CD4-positive, CD25-positive, alpha-beta regulatory T cell (primary cell): ENCODE results near the gene NPBWR2. TPM values are rescaled to one million over a fixed set of nuclear protein-coding genes. Genes with fewer than 3 reads are reported as not detected.

Source experiments
- ATAC-seq, 2 donors: fragments of 150-1000 bp; cut with Tn5 transposase; one replicate each; pipeline ENCODE4 v1.10.0; 2021; ENCODE audit warnings: low read depth in 2 of 2, moderate number of reproducible peaks in 2 of 2, moderate library complexity in 1 of 2
- DNase-seq, 3 donors: peaks; one replicate each; pipeline versions ENCODE4 v3.0.0 to v3.0.0-alpha.2; 2012 to 2022; ENCODE audit warnings: mixed read lengths in 1 of 3
- H3K27ac ChIP-seq: one replicate; pipeline ENCODE4 v1.7.0; 2013; ENCODE audit warnings: mild to moderate bottlenecking, low read length; ENCODE audit not compliant: insufficient read depth, poor library complexity, severe bottlenecking
- H3K27me3 ChIP-seq: one replicate; pipeline ENCODE4 v1.7.0; 2013; ENCODE audit warnings: low read length; ENCODE audit not compliant: control insufficient read depth, insufficient read depth
- H3K36me3 ChIP-seq: one replicate; pipeline ENCODE4 v1.7.0; 2013; ENCODE audit warnings: mild to moderate bottlenecking, low read length, moderate library complexity; ENCODE audit not compliant: control insufficient read depth, insufficient read depth
- H3K4me1 ChIP-seq: 2 replicates; pipeline ENCODE4 v1.7.0; 2013; ENCODE audit warnings: mild to moderate bottlenecking, low read length; ENCODE audit not compliant: insufficient read depth, control insufficient read depth, poor library complexity, severe bottlenecking
- H3K4me3 ChIP-seq: one replicate; pipeline ENCODE4 v1.7.0; 2013; ENCODE audit warnings: low read depth, mild to moderate bottlenecking, low read length, moderate library complexity
- H3K9me3 ChIP-seq, 2 experiments: 1 replicate in 1 of 2; 2 replicates in 1 of 2; pipeline ENCODE4 v1.7.0; 2013; ENCODE audit warnings: low read length in 2 of 2, mild to moderate bottlenecking in 1 of 2, moderate library complexity in 1 of 2; ENCODE audit not compliant: control insufficient read depth in 2 of 2
- H3K27ac Mint-ChIP-seq, 3 donors: one replicate each; pipeline ENCODE4 v1.8.0; 2020 to 2022; ENCODE audit warnings: mild to moderate bottlenecking in 3 of 3, mixed read lengths in 3 of 3, moderate library complexity in 2 of 3
- H3K27me3 Mint-ChIP-seq: one replicate; pipeline ENCODE4 v1.8.0; 2022; ENCODE audit warnings: mild to moderate bottlenecking, mixed read lengths
- H3K36me3 Mint-ChIP-seq: one replicate; pipeline ENCODE4 v1.8.0; 2020; ENCODE audit warnings: mixed read lengths
- H3K4me1 Mint-ChIP-seq, 4 donors: one replicate each; pipeline ENCODE4 v1.8.0; 2020 to 2022; ENCODE audit warnings: mixed read lengths in 4 of 4, mild to moderate bottlenecking in 1 of 4
- H3K4me3 Mint-ChIP-seq, 4 donors: one replicate each; pipeline ENCODE4 v1.8.0; 2020 to 2022; ENCODE audit warnings: mild to moderate bottlenecking in 4 of 4, mixed read lengths in 4 of 4, moderate library complexity in 3 of 4
- H3K9me3 Mint-ChIP-seq, 7 donors: one replicate each; pipeline ENCODE4 v1.8.0; 2020 to 2022; ENCODE audit warnings: mixed read lengths in 7 of 7, mild to moderate bottlenecking in 3 of 7, moderate library complexity in 2 of 7
- polyA plus RNA-seq, 4 donors: library from polyadenylated mRNA; unstranded; fragments of 300-500 nt; fragmentation: Illumina TruSeq; gene quantifications; one replicate each; pipeline ENCODE4 v1.2.3, GENCODE V29; 2021
- total RNA-seq: library from RNA; stranded (reverse); gene quantifications from one replicate; pipeline ENCODE4 v1.2.3, GENCODE V29; 2022

The NPBWR2 gene, protein sequence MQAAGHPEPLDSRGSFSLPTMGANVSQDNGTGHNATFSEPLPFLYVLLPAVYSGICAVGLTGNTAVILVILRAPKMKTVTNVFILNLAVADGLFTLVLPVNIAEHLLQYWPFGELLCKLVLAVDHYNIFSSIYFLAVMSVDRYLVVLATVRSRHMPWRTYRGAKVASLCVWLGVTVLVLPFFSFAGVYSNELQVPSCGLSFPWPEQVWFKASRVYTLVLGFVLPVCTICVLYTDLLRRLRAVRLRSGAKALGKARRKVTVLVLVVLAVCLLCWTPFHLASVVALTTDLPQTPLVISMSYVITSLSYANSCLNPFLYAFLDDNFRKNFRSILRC
- not detected for total RNA-seq
- polyA plus RNA-seq, result not detected

DNA sequence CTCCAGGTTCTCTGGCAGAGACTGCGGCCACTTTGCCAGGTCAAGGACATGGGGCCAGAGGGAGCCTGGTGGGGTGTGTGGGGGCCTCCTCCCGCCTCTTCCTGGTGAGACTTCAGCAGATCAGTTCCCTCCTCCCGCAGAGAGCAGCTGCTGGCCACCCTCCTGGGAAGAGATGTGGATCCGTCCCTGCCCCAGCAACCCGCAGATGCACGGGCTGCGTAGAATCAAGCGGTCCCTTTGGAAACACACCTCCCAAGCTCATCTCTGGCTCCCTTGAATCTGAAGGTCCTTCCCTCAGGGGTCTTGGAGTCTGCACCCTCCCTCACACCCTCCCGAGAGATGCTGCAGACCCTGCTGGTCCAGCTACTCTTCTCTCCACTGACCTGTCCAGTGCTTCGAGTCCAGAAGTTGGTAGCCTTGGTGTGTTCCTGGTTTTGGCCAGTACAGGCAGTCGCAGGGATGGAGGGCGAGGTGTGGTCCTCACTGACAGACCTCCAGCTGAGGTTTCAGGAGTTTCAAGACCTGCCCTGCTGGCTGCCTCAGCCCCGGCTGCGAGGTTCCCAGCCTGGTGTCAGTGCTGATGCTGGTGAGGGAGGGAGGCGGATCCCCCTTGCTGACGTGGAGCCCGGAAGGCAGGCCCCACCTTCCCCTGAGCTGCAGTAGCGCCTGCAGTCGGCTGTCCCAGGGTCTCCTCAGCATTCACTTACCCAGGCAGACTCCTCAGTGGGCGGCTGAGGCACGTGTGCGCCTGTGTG, at the start of gene NPBWR2:
TSS of gene NPBWR2 (minus strand) at position 585 of the 755 bp plus-strand sequence. CDS start 734 bp downstream, outside the sequence.
- DNase-seq, result peak in 1 of 3 donors; percentile 35
- H3K4me3 ChIP-seq, result no peak within 1 kb of the TSS
- peaks cover 4% of the 10 kb centered on the region for H3K4me1 ChIP-seq
- ATAC-seq, result peak in 1 of 2 donors; percentile 58
- Mint-ChIP-seq H3K4me3 (peak within 1 kb of the TSS in 2 of 4 donors; percentile 47 to 56), H3K9me3 (no peaks in the 10 kb centered on the region), H3K36me3 (no peaks in the 10 kb centered on the region), H3K27ac (peak within 1 kb of the TSS in 1 of 3 donors; percentile 38), H3K4me1 (peaks cover 0 to 14% (median 0%) of the 10 kb centered on the region in 4 donors), H3K27me3 (peaks cover 18% of the 10 kb centered on the region)
- no peaks in the 10 kb centered on the region for H3K9me3 ChIP-seq
- H3K27me3 ChIP-seq, result no peaks in the 10 kb centered on the region
- H3K27ac ChIP-seq, result no peak within 1 kb of the TSS
- H3K36me3 ChIP-seq, result no peaks in the 10 kb centered on the region

DNA sequence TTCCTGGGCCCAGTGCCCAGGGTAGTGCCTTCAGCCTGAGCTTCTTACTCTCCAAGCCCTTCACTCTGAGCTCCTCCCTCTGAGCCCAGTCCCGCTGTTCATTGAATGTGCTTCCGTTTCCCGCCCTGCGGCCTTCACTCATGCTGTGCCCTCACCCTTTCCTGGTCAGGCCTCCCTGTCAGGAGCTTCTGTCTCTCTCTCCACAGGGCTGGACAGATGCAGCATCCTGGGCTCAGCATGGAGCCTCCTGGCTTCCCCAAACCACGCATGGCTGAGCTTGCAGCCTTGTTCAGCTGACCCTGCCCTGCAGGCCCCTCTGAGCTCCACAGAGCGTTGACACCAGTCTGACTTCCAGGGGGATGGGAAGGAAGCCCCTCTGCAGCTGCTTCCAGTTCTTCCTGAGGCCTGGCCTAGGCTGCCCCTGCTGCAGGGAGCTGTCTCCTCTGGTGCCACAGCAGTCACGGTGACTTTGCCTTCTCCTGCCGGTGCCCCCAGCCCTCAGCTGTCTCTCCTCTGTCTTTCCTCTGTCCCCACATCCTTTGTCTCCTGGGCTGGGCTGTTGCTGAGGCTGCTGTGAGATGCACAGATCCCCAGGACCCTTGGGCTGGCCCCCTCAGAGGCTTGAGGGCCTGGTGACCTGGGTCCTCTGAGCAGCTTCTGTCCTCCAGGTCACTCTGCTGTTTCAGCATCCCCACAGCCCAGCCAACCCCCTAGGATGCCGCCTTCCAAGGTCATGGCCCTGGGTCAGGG, 48.9 kb upstream of the NPBWR2 start:
- no peak overlapping the region for H3K27ac Mint-ChIP-seq
- ATAC-seq, result no peak
- H3K4me3 Mint-ChIP-seq, result no peak overlapping the region
- no peaks in the 10 kb centered on the region for H3K36me3 Mint-ChIP-seq
- no peaks in the 10 kb centered on the region for H3K27me3 ChIP-seq
- H3K9me3 Mint-ChIP-seq, result no peaks in the 10 kb centered on the region
- H3K4me1 ChIP-seq, result no peaks in the 10 kb centered on the region
- H3K9me3 ChIP-seq, result no peaks in the 10 kb centered on the region
- H3K27ac ChIP-seq, result no peak overlapping the region
- H3K4me1 Mint-ChIP-seq, result no peaks in the 10 kb centered on the region
- H3K27me3 Mint-ChIP-seq, result peaks cover 10% of the 10 kb centered on the region
- H3K4me3 ChIP-seq, result no peak overlapping the region
- no peak for DNase-seq
- no peaks in the 10 kb centered on the region for H3K36me3 ChIP-seq

DNA sequence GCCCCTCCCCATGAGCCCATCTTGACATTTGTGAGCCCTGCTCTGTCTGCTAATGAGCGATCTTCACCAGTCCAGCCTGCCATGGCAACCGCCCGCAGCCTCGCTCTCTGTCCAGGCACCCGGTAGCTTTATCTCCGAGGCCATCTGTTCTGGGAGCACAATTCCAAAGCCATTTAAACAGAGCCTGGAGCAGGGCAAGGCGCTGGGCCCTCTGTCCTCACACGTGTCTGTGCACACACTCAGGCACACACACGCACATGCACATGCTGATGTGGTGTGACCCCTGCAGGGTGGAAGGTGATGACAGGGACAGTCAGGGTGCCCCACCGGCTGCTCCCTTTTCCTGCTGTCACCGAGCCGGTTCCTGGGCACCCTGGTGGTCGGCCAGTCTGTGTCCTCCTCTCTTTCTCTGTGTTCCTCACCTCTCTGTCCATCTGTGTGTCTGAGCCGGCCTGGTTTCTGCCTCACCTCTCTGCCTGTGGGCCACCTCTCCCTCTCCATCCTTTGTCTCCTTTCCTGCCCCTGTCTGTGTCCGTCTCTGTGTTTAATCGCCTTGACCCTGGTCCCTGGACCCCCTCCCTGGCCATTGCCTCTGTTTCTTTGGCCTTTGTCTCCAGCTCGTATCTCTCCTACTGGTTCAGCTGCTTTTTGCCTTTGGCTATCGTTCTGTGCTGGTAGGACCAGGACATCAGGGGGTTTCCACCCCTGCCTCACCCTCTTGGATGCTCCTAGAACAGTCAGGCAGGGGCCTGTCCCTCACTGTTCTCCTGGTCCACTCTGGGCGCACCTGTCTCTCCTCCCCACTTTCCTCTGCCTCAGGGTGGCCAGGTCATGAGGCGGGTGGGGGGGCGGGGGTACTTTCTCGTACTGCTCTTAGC, 48.1 kb upstream of the NPBWR2 start:
- Mint-ChIP-seq H3K4me1 (no peaks in the 10 kb centered on the region), H3K4me3 (no peak overlapping the region), H3K27me3 (peaks cover 4% of the 10 kb centered on the region), H3K27ac (no peak overlapping the region), H3K36me3 (no peaks in the 10 kb centered on the region), H3K9me3 (peaks cover 0 to 2% (median 0%) of the 10 kb centered on the region in 7 donors)
- no peaks in the 10 kb centered on the region for H3K4me1 ChIP-seq
- no peak for ATAC-seq
- DNase-seq, result no peak
- H3K4me3 ChIP-seq, result no peak overlapping the region
- H3K27ac ChIP-seq, result no peak overlapping the region
- no peaks in the 10 kb centered on the region for H3K27me3 ChIP-seq
- no peaks in the 10 kb centered on the region for H3K36me3 ChIP-seq
- H3K9me3 ChIP-seq, result no peaks in the 10 kb centered on the region

DNA sequence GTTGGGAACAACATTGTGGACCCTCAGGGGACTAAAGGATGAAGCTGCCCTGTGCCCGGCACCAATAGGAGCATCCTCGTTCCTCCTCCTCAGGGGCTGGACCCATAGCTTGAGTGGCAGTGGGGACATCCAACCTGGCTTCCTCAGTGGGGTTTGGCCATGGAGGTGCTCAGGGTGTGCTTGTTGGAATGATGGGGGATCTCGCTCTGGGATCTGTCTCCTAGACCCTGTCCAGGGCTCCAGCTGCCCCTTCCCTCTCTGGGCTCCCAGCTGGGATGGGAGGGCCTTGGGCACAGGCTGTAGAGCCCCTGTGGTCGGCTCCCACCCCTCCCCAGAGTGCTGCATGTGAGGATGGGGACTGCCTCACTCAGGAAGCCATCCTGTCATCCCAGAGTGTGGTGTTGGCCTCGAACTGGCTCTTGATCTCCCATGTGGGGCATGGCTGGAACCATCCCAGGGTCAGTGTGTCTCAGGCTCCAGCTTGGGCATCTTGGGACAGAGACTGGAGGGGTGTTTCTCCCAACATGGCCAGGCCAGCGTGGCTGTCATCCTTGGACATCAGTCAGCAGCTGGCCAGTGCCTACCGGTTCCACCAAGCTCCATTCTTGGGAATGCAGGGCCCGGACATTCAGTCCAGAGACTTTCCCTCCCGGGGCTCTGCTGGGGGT, 47.4 kb upstream of the NPBWR2 start:
- Histone ChIP-seq H3K9me3 (no peaks in the 10 kb centered on the region), H3K27ac (no peak overlapping the region), H3K27me3 (no peaks in the 10 kb centered on the region), H3K36me3 (no peaks in the 10 kb centered on the region), H3K4me1 (no peaks in the 10 kb centered on the region), H3K4me3 (no peak overlapping the region)
- Mint-ChIP-seq H3K4me3 (no peak overlapping the region), H3K4me1 (no peaks in the 10 kb centered on the region), H3K9me3 (peaks cover 0 to 2% (median 0%) of the 10 kb centered on the region in 7 donors), H3K27me3 (peaks cover 4% of the 10 kb centered on the region), H3K36me3 (no peaks in the 10 kb centered on the region), H3K27ac (no peak overlapping the region)
- DNase-seq (no peak), ATAC-seq (no peak)

DNA sequence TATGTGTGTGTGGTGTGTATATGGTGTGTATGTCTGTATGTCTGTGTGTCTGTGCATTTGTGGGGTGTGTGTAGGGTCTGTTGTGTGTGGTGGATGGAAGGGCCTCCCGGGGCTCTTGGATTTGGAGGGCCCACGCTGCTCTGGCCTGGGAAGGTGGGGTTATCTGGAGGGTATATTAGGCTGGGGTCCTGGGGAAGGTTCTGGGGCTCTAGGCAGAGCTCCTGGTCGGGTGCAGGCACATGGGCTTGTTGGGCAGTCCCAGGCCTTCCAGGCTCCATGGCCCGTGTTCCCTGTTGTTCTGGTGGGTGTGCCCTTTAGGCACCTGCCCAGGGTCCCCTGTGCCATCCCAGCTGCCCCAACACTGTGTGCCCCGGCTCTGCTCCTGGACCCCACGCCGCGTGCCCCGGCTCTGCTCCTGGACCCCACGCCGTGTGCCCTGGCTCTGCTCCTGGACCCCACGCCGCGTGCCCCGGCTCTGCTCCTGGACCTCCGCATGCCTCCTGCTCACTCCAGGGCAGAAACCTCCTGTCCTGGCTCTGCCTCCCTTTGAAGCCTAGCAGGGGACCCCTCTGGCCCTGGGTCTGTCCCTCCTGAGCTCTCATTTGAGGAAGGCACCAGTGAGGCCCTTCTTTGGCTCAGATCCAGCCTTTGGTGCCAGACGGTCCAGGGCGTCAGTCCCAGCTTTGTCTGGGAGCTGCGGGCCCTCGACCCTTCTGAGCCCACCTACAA, 46.7 kb upstream of the NPBWR2 start:
- H3K9me3 Mint-ChIP-seq, result peaks cover 0 to 2% (median 0%) of the 10 kb centered on the region in 7 donors
- no peak for ATAC-seq
- H3K27ac ChIP-seq, result no peak overlapping the region
- no peaks in the 10 kb centered on the region for H3K36me3 Mint-ChIP-seq
- H3K4me3 Mint-ChIP-seq, result no peak overlapping the region
- H3K4me3 ChIP-seq, result no peak overlapping the region
- H3K27ac Mint-ChIP-seq, result no peak overlapping the region
- H3K36me3 ChIP-seq, result no peaks in the 10 kb centered on the region
- no peak for DNase-seq
- H3K27me3 Mint-ChIP-seq, result peaks cover 2% of the 10 kb centered on the region
- H3K4me1 ChIP-seq, result no peaks in the 10 kb centered on the region
- H3K9me3 ChIP-seq, result no peaks in the 10 kb centered on the region
- H3K27me3 ChIP-seq, result no peaks in the 10 kb centered on the region
- H3K4me1 Mint-ChIP-seq, result no peaks in the 10 kb centered on the region

DNA sequence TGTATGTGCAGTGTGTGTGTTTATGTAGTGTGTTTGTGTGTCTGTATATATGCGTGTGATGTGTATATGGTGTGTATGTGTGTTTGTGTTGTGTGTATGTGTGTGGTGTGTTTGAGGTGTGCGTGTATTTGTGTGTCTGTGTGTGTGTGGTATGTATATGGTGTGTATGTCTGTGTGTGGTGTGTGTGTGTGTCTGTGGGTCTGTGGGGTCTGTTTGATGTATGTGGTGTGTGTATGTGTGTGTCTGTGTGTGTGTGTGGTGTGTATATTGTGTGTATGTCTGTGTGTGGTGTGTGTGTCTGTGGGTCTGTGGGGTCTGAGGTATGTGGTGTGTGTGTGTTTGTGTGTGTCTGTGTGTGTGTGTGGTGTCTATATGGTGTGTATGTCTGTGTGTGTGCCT, 46.0 kb upstream of the NPBWR2 start:
- Histone ChIP-seq H3K4me3 (no peak overlapping the region), H3K27ac (no peak overlapping the region), H3K4me1 (no peaks in the 10 kb centered on the region), H3K27me3 (no peaks in the 10 kb centered on the region), H3K36me3 (no peaks in the 10 kb centered on the region), H3K9me3 (no peaks in the 10 kb centered on the region)
- Mint-ChIP-seq H3K4me1 (no peaks in the 10 kb centered on the region), H3K27me3 (no peaks in the 10 kb centered on the region), H3K36me3 (no peaks in the 10 kb centered on the region), H3K27ac (peak overlapping the region in 1 of 3 donors; percentile 72), H3K4me3 (no peak overlapping the region), H3K9me3 (peaks cover 0 to 2% (median 0%) of the 10 kb centered on the region in 7 donors)
- ATAC-seq (no peak), DNase-seq (no peak)
